Astrocyte of the cerebellum (primary cell): ENCODE measurements around the gene POLE2.
A peak's percentile ranks its signal among the peaks of the same experiment; 100 is the strongest.

Source experiments
- DNase-seq: peaks from one replicate; pipeline ENCODE4 v3.0.0-alpha.2; 2011; ENCODE audit warnings: low read depth
- H3K4me3 ChIP-seq: 2 replicates; pipeline ENCODE4 v1.5.1; 2011; ENCODE audit warnings: mild to moderate bottlenecking, low read depth, low read length, moderate library complexity
- CTCF ChIP-seq: IDR thresholded peaks from 2 replicates; pipeline ENCODE4 v1.5.1; 2012; ENCODE audit warnings: low read length, low read depth, moderate library complexity, mild to moderate bottlenecking; ENCODE audit errors: missing control alignments
- in situ Hi-C: cut with HindIII; loops from 2 replicates; pipeline ENCODE4 v1.10.0; 2017; ENCODE audit warnings: low sequenced_read_pairs

The POLE2 gene

DNA sequence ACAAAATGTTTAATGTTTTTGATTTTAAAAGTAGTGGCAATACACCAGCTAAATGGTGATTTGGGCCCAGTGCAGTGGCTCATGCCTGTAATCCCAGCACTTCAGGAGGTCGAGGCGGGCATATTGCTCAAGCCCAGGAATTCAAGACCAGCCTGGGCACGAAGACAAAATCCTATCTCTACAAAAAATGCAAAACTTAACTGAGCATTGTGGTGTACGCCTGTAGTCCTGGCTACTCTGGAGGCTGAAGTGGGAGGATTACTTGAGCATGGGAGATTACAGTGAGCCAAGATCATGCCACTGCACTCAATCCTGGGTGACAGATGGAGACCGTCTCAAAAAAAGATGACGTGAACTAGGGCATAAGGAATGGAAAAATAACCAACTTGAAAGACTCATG is 72.2 kb downstream of the POLE2 start:
- DNase-seq: no peak
- no peak overlapping the region for H3K4me3 ChIP-seq
- TF ChIP-seq CTCF: no peak
- in situ Hi-C loops: no loop called here

GRCh38 chr14:49614196-49614595 is 73.8 kb downstream of the POLE2 start:
- H3K4me3 ChIP-seq: no peak overlapping the region
- no peak for DNase-seq
- no peak for TF ChIP-seq CTCF
- in situ Hi-C loops: no loop called here

DNA sequence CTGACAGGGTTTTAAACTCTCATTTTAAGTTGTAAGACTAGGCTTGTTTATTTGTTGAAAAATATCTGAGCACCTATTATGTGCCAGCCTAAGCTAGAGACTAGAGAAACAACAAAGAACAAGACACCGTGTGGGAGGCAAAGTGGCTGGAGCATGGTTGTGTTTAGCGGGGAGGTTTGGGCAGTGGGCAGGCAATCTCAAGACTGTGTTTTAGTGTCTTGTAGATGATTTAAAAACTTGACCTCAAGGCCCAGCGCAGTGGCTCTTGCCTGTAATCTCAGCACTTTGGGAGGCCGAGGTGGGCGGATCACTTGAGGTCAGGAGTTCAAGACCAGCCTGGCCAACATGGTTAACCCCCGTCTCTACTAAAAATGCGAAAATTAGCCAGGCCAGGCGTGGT is 75.3 kb downstream of the POLE2 start:
- no peak for DNase-seq
- no peak for TF ChIP-seq CTCF
- H3K4me3 ChIP-seq: no peak overlapping the region
- in situ Hi-C loops: no loop called here

- TF ChIP-seq CTCF: no peak
- in situ Hi-C loops: no loop called here
- DNase-seq: no peak
- no peak overlapping the region for H3K4me3 ChIP-seq
Observed at GRCh38 chr14:49612251-49612650, 75.8 kb downstream of the POLE2 start.

- TF ChIP-seq CTCF: no peak
- H3K4me3 ChIP-seq: no peak overlapping the region
- no peak for DNase-seq
- in situ Hi-C loops: no loop called here
Observed at GRCh38 chr14:49607583-49607982, 80.4 kb downstream of the POLE2 start.

DNA sequence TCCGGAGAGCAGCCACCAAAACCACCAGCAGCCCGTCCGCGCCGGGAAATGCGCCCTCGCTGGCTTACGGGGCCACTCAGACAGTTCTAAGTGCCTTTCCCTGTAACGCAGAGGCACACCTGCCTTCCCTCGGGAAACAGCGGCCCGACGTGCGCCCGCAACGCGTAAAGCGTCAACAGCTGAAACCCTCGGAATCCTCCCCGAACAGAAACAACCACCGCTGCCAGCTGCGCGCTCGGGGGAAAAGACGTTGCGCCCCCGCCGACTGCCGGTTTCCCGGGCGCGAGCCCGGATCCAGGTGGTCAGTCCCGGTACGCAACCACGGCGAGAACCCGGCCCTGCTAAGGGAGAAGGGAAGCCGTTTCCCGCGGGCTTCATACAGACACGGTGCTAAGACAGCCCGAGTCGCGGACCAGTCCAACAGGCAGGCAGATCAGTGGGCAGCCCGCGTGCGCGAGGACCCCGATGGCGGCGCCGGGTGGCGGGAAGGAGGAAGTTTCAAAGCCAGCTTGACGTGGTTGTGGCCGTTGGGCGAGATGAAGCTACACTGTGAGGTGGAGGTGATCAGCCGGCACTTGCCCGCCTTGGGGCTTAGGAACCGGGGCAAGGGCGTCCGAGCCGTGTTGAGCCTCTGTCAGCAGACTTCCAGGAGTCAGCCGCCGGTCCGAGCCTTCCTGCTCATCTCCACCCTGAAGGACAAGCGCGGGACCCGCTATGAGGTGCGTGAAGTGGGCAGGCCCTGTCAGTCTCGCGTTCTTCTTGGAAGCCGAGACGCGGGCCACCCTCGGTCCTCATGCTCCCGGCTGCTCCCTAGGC is 89.3 kb downstream of the POLE2 start, which contains the start of gene LRR1:
Gene LRR1 (plus strand): TSS at position 456 of the 816 bp plus-strand sequence. CDS start 81 bp downstream, at position 537.
- peak within 1 kb of the TSS; percentile 94 for H3K4me3 ChIP-seq
- DNase-seq: peak; percentile 49
- in situ Hi-C loops: no loop called here
- peak; percentile 0 for TF ChIP-seq CTCF
